Measurements from ENCODE around the gene DGKQ.

DNA sequence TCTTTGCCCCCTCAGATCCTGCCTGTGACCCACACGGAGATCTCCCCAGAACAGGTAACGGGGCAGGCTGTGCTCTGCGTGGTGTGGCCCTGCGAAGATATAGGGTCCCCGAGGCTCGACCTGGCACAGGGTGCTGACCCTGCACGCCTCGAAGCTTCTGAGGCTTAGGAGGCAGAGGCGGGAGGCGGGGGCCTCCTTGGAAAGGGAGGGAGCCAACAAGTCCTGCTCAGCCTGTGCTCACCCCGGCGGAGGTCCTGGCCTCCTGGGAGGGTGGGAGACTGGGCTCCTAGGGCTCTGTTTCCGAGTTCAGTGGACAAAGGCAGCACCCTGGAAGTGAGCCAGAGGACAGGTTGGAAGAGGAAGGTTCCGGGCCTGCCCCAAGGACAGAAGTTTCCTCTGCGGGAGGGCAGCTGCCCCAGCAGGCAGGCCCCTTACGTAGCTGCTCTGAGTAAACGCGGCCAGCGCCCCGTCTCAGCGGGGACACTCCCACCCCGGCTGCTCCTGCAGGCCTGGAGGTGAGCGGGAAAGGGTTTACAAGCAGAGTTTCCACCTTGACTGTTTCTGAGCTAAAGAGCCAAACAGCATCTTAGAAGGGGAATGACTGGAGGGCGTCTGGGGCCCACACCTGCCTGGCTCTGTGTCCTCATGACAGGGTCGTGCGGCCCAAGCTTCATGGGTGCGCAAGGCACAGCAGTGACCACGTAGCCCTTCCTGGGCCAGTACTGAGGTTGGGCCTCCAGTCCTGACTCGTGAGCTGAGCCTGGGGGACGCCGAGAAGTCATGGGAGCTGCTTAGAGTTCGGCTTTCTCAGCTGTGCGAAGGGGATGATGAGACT is 25.1 kb downstream of the DGKQ start:
- TF ChIP-seq, protein P1, sequence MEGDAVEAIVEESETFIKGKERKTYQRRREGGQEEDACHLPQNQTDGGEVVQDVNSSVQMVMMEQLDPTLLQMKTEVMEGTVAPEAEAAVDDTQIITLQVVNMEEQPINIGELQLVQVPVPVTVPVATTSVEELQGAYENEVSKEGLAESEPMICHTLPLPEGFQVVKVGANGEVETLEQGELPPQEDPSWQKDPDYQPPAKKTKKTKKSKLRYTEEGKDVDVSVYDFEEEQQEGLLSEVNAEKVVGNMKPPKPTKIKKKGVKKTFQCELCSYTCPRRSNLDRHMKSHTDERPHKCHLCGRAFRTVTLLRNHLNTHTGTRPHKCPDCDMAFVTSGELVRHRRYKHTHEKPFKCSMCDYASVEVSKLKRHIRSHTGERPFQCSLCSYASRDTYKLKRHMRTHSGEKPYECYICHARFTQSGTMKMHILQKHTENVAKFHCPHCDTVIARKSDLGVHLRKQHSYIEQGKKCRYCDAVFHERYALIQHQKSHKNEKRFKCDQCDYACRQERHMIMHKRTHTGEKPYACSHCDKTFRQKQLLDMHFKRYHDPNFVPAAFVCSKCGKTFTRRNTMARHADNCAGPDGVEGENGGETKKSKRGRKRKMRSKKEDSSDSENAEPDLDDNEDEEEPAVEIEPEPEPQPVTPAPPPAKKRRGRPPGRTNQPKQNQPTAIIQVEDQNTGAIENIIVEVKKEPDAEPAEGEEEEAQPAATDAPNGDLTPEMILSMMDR (IDR thresholded peaks at IDR 0.05), result no peak
- no peak for TF ChIP-seq POLR2A (IDR thresholded peaks at IDR 0.05)
